Adrenal gland (tissue), 12 donors: ENCODE results near the gene ECM1. TPM values are rescaled to one million over a fixed set of nuclear protein-coding genes. Genes with fewer than 3 reads are reported as not detected.

Experiments
- DNase-seq, 7 donors: peaks; one replicate each; pipeline ENCODE4 v3.0.0-alpha.2; 2019 to 2020
- H3K27ac ChIP-seq, 5 donors: fragments of 200-600 bp; sonication (generic) in 4 of 5; 1 replicate in 3 of 5; 2 replicates in 2 of 5; pipeline versions ENCODE4 v1.5.1 to v1.8.0; 2016 to 2020; ENCODE audit warnings: mild to moderate bottlenecking in 1 of 5
- H3K27me3 ChIP-seq: fragments of 200-600 bp; 2 replicates; pipeline ENCODE4 v1.8.0; 2021
- H3K36me3 ChIP-seq, 2 donors: fragments of 200-600 bp; replicated peaks in 1 of 2; 1 replicate in 1 of 2; 2 replicates in 1 of 2; pipeline versions ENCODE4 v1.5.1 to v1.8.0; 2018 to 2022
- H3K4me1 ChIP-seq, 2 donors: fragments of 200-600 bp; replicated peaks in 1 of 2; 1 replicate in 1 of 2; 2 replicates in 1 of 2; pipeline versions ENCODE4 v1.5.1 to v1.8.0; 2018 to 2021
- H3K4me3 ChIP-seq, 4 donors: fragments of 200-600 bp; sonication (generic) in 3 of 4; one replicate each; pipeline ENCODE4 v1.5.1; 2016 to 2018
- H3K9me3 ChIP-seq, 3 donors: fragments of 200-600 bp; sonication (generic) in 1 of 3; replicated peaks in 1 of 3; 1 replicate in 2 of 3; 2 replicates in 1 of 3; pipeline versions ENCODE4 v1.5.1 to v1.8.0; 2016 to 2021
- CTCF ChIP-seq, 6 experiments: fragments of 450-650 bp in 4 of 6; fragments of 200-600 bp in 2 of 6; sonication (generic) in 1 of 6; IDR thresholded peaks; 1 replicate in 5 of 6; 2 replicates in 1 of 6; pipeline versions ENCODE4 v1.5.1 to v1.8.0; 2016 to 2021; ENCODE audit warnings: antibody characterized with exemption in 6 of 6, mild to moderate bottlenecking in 2 of 6, moderate library complexity in 1 of 6
- POLR2A ChIP-seq, 2 donors: fragments of 450-650 bp; IDR thresholded peaks; one replicate each; pipeline ENCODE4 v1.6.1; 2017; ENCODE audit warnings: antibody characterized with exemption in 2 of 2, mild to moderate bottlenecking in 2 of 2, moderate library complexity in 1 of 2
- WGBS, 4 donors: extraction: QIAGEN DNeasy Blood & Tissue Kit in 2 of 4; methylation state at CpG; one replicate each; pipeline versions ENCODE4 v1.1.5 to v1.1.7; 2013 to 2017; 5-methylcytosine and 5-hydroxymethylcytosine counted together
- intact Hi-C, 2 donors: fragments of 100-400 bp; cut with DNase I; formaldehyde crosslinking; loops; one replicate each; pipeline versions ENCODE4 v1.14.1 to v1.15.0; 2022 to 2023
- polyA plus RNA-seq, 3 donors: library from polyadenylated mRNA; stranded (reverse); fragments of 200-250 nt in 2 of 3; fragments of 350-450 nt in 1 of 3; fragmentation: Illumina TruSeq in 1 of 3; extraction: RNeasy Lipid Tissue Mini Kit (QIAGEN cat#74804) in 1 of 3; gene quantifications; one replicate each; pipeline ENCODE4 v1.2.3, GENCODE V29; 2013 to 2014
- total RNA-seq, 9 donors: library from RNA; depleted of rRNA in 4 of 9; stranded (reverse); fragments of >200 nt in 4 of 9; fragments of 120-200 nt in 1 of 9; fragmentation: NEBNext Ultra II Directional in 1 of 9; extraction: Animal tissue kit (Norgen Biotek cat#: 25700) in 1 of 9; gene quantifications; one replicate each; pipeline versions ENCODE4 v1.1.0 to v1.2.4, GENCODE V29; 2013 to 2023
- donor health status: healthy with polysubstance abuse.
- donor health status: Bipolar disorder and iron deficiency.
- donor health status: DM: yes; HTN: yes; CAD: no.
- donor health status: DM: no; HTN: no; CAD: no.
- donor health status: DM: no; HTN: no; CAD: no.
- donor health status: DM: yes; HTN: yes; CAD: no.

Gene ECM1
- total and polyA plus RNA-seq, 12 donors = 5.4 to 63.0 (median 26.2) TPM

- intact Hi-C loops = no loop called here
Observed at GRCh38 chr1:150487763-150488115, 20.2 kb upstream of the ECM1 start.

GRCh38 chr1:150493175-150493574, 14.7 kb upstream of the ECM1 start:
- Histone ChIP-seq H3K27ac (no peak overlapping the region), H3K27me3 (no peaks in the 10 kb centered on the region), H3K36me3 (peaks cover 0 to 61% of the 10 kb centered on the region in 2 donors), H3K4me3 (no peak overlapping the region), H3K9me3 (no peaks in the 10 kb centered on the region), H3K4me1 (peaks cover under 1 to 4% of the 10 kb centered on the region in 2 donors)
- TF ChIP-seq CTCF (IDR thresholded peaks at IDR 0.05) (no peak), POLR2A (IDR thresholded peaks at IDR 0.05) (no peak)
- intact Hi-C loops = no loop called here
- 92 to 96% (median 95%) methylated on average over 8 of the region's 8 CpGs for WGBS, 4 donors
- no peak for DNase-seq

More at GRCh38 chr1:150487763-150488115, 20.2 kb upstream of the ECM1 start:
- peak overlapping the region; percentile 53 to 84 (median 59) for H3K4me3 ChIP-seq
- peaks cover 0 to 34% of the 10 kb centered on the region in 2 donors for H3K36me3 ChIP-seq
- H3K27ac ChIP-seq = peak overlapping the region in 2 of 5 donors; percentile 47 to 80
- no peaks in the 10 kb centered on the region for H3K27me3 ChIP-seq
- WGBS, 4 donors = 2 to 6% (median 5%) methylated on average over 6 to 7 of the region's 7 CpGs
- H3K4me1 ChIP-seq = peaks cover 7 to 14% of the 10 kb centered on the region in 2 donors
- no peak for DNase-seq
- no peaks in the 10 kb centered on the region for H3K9me3 ChIP-seq
- no peak for TF ChIP-seq POLR2A (IDR thresholded peaks at IDR 0.05)
- TF ChIP-seq CTCF (IDR thresholded peaks at IDR 0.05) = no peak

- Histone ChIP-seq H3K4me3 (no peak overlapping the region), H3K27me3 (no peaks in the 10 kb centered on the region), H3K4me1 (no peaks in the 10 kb centered on the region), H3K27ac (no peak overlapping the region), H3K9me3 (no peaks in the 10 kb centered on the region), H3K36me3 (peaks cover 0 to 57% of the 10 kb centered on the region in 2 donors)
- DNase-seq = no peak
- TF ChIP-seq CTCF (IDR thresholded peaks at IDR 0.05) (no peak), POLR2A (IDR thresholded peaks at IDR 0.05) (no peak)
- intact Hi-C loops = no loop called here
- 92 to 96% (median 94%) methylated on average over 10 of the region's 10 CpGs for WGBS, 4 donors
Observed at GRCh38 chr1:150498342-150498741, 9.6 kb upstream of the ECM1 start.

GRCh38 chr1:150505431-150505830, 2.5 kb upstream of the ECM1 start:
- intact Hi-C loops = no loop called here
- WGBS, 4 donors = 86 to 92% (median 90%) methylated on average over 2 to 6 of the region's 6 CpGs
- H3K27me3 ChIP-seq = no peaks in the 10 kb centered on the region
- H3K36me3 ChIP-seq = peaks cover 0 to 35% of the 10 kb centered on the region in 2 donors
- TF ChIP-seq POLR2A (IDR thresholded peaks at IDR 0.05) = no peak
- no peak for TF ChIP-seq CTCF (IDR thresholded peaks at IDR 0.05)
- DNase-seq = no peak
- H3K4me1 ChIP-seq = peaks cover 3 to 16% of the 10 kb centered on the region in 2 donors
- no peak overlapping the region for H3K27ac ChIP-seq
- H3K9me3 ChIP-seq = no peaks in the 10 kb centered on the region
- H3K4me3 ChIP-seq = no peak overlapping the region
